ENCODE measurements around the gene EIF4A3. TPM values are rescaled to one million over a fixed set of nuclear protein-coding genes. Genes with fewer than 3 reads are reported as not detected.

Gene EIF4A3
- total RNA-seq, 3 donors from 2014 or later (not counting 1 experiment from before 2014, with no cell fraction given), result 86.2 to 88.6 (median 88.0) TPM

GRCh38 chr17:80104321-80104955 lies 42.5 kb downstream of the EIF4A3 start:
- Histone ChIP-seq H3K4me3 (ENCODE audit: low read length) (no peak overlapping the region), H3K4me1 (ENCODE audit: control insufficient read depth, insufficient read depth, low read length) (peaks cover 20% of the 10 kb centered on the region), H3K27ac (ENCODE audit: low read length) (no peak overlapping the region), H3K27me3 (ENCODE audit: control insufficient read depth, insufficient read depth, low read length) (no peaks in the 10 kb centered on the region), H3K9me3 (ENCODE audit: control insufficient read depth, insufficient read depth, low read length) (no peaks in the 10 kb centered on the region), H3K36me3 (ENCODE audit: control insufficient read depth, insufficient read depth, low read length) (no peaks in the 10 kb centered on the region)
- Mint-ChIP-seq H3K4me1 (peaks cover 15 to 19% of the 10 kb centered on the region in 2 donors), H3K4me3 (no peak overlapping the region), H3K9me3 (no peaks in the 10 kb centered on the region), H3K27ac (no peak overlapping the region), H3K36me3 (no peaks in the 10 kb centered on the region), H3K27me3 (ENCODE audit: low read depth in 2 of 2) (peaks cover 0 to 3% of the 10 kb centered on the region in 2 donors)
- intact Hi-C loops (cut with micrococcal nuclease), result no loop called here
- ATAC-seq (no peak), DNase-seq (no peak)
- TF ChIP-seq, protein P1, sequence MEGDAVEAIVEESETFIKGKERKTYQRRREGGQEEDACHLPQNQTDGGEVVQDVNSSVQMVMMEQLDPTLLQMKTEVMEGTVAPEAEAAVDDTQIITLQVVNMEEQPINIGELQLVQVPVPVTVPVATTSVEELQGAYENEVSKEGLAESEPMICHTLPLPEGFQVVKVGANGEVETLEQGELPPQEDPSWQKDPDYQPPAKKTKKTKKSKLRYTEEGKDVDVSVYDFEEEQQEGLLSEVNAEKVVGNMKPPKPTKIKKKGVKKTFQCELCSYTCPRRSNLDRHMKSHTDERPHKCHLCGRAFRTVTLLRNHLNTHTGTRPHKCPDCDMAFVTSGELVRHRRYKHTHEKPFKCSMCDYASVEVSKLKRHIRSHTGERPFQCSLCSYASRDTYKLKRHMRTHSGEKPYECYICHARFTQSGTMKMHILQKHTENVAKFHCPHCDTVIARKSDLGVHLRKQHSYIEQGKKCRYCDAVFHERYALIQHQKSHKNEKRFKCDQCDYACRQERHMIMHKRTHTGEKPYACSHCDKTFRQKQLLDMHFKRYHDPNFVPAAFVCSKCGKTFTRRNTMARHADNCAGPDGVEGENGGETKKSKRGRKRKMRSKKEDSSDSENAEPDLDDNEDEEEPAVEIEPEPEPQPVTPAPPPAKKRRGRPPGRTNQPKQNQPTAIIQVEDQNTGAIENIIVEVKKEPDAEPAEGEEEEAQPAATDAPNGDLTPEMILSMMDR (IDR thresholded peaks at IDR 0.05), result no peak
- 92% methylated on average over 26 of the region's 26 CpGs for WGBS (ENCODE audit: insufficient coverage)

- Mint-ChIP-seq H3K4me1 (peaks cover 15 to 19% of the 10 kb centered on the region in 2 donors), H3K9me3 (no peaks in the 10 kb centered on the region), H3K27ac (peak overlapping the region; percentile 53 to 89), H3K4me3 (peak overlapping the region; percentile 60), H3K27me3 (ENCODE audit: low read depth in 2 of 2) (peaks cover 0 to 3% of the 10 kb centered on the region in 2 donors), H3K36me3 (no peaks in the 10 kb centered on the region)
- no peaks in the 10 kb centered on the region for H3K9me3 ChIP-seq (ENCODE audit: control insufficient read depth, insufficient read depth, low read length)
- intact Hi-C loops (cut with micrococcal nuclease), result no loop called here
- DNase-seq (no peak), ATAC-seq (no peak)
- no peak overlapping the region for H3K4me3 ChIP-seq (ENCODE audit: low read length)
- no peak overlapping the region for H3K27ac ChIP-seq (ENCODE audit: low read length)
- TF ChIP-seq, protein P1 (IDR thresholded peaks at IDR 0.05), result no peak
- 89% methylated on average over 19 of the region's 19 CpGs for WGBS (ENCODE audit: insufficient coverage)
- H3K4me1 ChIP-seq (ENCODE audit: control insufficient read depth, insufficient read depth, low read length), result peaks cover 20% of the 10 kb centered on the region
- no peaks in the 10 kb centered on the region for H3K27me3 ChIP-seq (ENCODE audit: control insufficient read depth, insufficient read depth, low read length)
- H3K36me3 ChIP-seq (ENCODE audit: control insufficient read depth, insufficient read depth, low read length), result no peaks in the 10 kb centered on the region
Observed at GRCh38 chr17:80103449-80104085, 43.4 kb downstream of the EIF4A3 start.

GRCh38 chr17:80102664-80103448 lies 44.1 kb downstream of the EIF4A3 start:
- Histone ChIP-seq H3K4me3 (ENCODE audit: low read length) (no peak overlapping the region), H3K27me3 (ENCODE audit: control insufficient read depth, insufficient read depth, low read length) (no peaks in the 10 kb centered on the region), H3K36me3 (ENCODE audit: control insufficient read depth, insufficient read depth, low read length) (no peaks in the 10 kb centered on the region), H3K9me3 (ENCODE audit: control insufficient read depth, insufficient read depth, low read length) (no peaks in the 10 kb centered on the region), H3K27ac (ENCODE audit: low read length) (no peak overlapping the region), H3K4me1 (ENCODE audit: control insufficient read depth, insufficient read depth, low read length) (peaks cover 20% of the 10 kb centered on the region)
- DNase-seq, result no peak
- 95% methylated on average over 14 of the region's 15 CpGs for WGBS (ENCODE audit: insufficient coverage)
- Mint-ChIP-seq H3K9me3 (no peaks in the 10 kb centered on the region), H3K36me3 (no peaks in the 10 kb centered on the region), H3K4me1 (peaks cover 15 to 19% of the 10 kb centered on the region in 2 donors), H3K4me3 (peak overlapping the region; percentile 92), H3K27me3 (ENCODE audit: low read depth in 2 of 2) (peaks cover 0 to 3% of the 10 kb centered on the region in 2 donors), H3K27ac (peak overlapping the region; percentile 74 to 89)
- ATAC-seq, result no peak
- intact Hi-C loops (cut with micrococcal nuclease), result no loop called here
- TF ChIP-seq, protein P1 (IDR thresholded peaks at IDR 0.05), result no peak
